Mesothelial cell of epicardium (in vitro differentiated cells): ENCODE results near the gene PSMD3. TPM values are rescaled to one million over a fixed set of nuclear protein-coding genes. Genes with fewer than 3 reads are reported as not detected.

Experiments used
- DNase-seq, 2 experiments: peaks; one replicate each; pipeline ENCODE4 v3.0.0; 2021; ENCODE audit warnings: low spot score in 2 of 2; ENCODE audit not compliant: unreplicated experiment in 2 of 2
- H3K27ac Mint-ChIP-seq: 2 replicates; pipeline ENCODE4 v1.8.0; 2021; ENCODE audit warnings: mixed read lengths
- H3K27me3 Mint-ChIP-seq: 2 replicates; pipeline ENCODE4 v1.8.0; 2021; ENCODE audit warnings: low read depth, mixed read lengths
- H3K36me3 Mint-ChIP-seq: 2 replicates; pipeline ENCODE4 v1.8.0; 2021; ENCODE audit warnings: mixed read lengths
- H3K4me1 Mint-ChIP-seq: 2 replicates; pipeline ENCODE4 v1.8.0; 2021; ENCODE audit warnings: mixed read lengths
- H3K4me3 Mint-ChIP-seq: 2 replicates; pipeline ENCODE4 v1.8.0; 2021; ENCODE audit warnings: mild to moderate bottlenecking, moderate library complexity, mixed read lengths
- H3K9me3 Mint-ChIP-seq: 2 replicates; pipeline ENCODE4 v1.8.0; 2021; ENCODE audit warnings: mixed read lengths
- CTCF ChIP-seq: fragments of 200-600 bp; sonication (generic); IDR thresholded peaks from one replicate; pipeline ENCODE4 v1.5.0; 2021; ENCODE audit warnings: antibody characterized with exemption; ENCODE audit not compliant: unreplicated experiment
- total RNA-seq: library from RNA; stranded (reverse); gene quantifications from 3 replicates; pipeline ENCODE4 v1.2.1, GENCODE V29; 2021

PSMD3 gene
- total RNA-seq, 1 donor from 2014 or later: 110 TPM

- Mint-ChIP-seq H3K36me3 (peaks cover 17% of the 10 kb centered on the region), H3K9me3 (no peaks in the 10 kb centered on the region), H3K4me3 (no peak overlapping the region), H3K27ac (no peak overlapping the region), H3K27me3 (no peaks in the 10 kb centered on the region), H3K4me1 (peaks cover 8% of the 10 kb centered on the region)
- no peak for TF ChIP-seq CTCF
- no peak for DNase-seq
Measured at GRCh38 chr17:40020146-40020545, 39.5 kb downstream of the PSMD3 start.

DNA sequence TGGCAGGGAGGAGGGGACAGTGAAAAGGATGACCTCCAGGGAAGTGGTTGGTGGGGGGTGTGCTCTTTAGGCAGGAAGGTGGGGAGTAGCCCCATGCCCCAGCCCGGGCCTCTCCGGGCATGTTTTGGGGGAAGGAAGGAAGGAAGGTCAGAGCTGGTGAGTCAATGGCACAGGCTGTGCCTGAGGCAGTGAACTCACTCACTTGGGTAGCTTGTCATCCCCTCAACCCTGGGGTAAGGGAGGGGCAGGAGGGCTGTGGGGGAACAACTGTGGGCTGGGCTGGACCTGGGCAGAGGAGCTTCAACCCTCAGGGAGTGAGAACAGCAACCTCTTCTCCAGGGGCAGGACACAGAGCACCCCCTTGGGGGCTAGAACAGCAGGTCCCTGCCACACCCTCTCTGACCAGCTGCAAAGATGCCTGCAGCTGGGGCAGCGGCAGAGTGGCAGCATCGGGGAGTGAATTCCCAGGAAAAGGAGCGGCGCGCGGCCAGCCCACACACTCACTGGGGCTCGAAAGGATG, 40.9 kb downstream of the PSMD3 start:
- DNase-seq: no peak
- Mint-ChIP-seq H3K36me3 (peaks cover 30% of the 10 kb centered on the region), H3K27me3 (no peaks in the 10 kb centered on the region), H3K4me3 (no peak overlapping the region), H3K27ac (no peak overlapping the region), H3K4me1 (peaks cover 12% of the 10 kb centered on the region), H3K9me3 (no peaks in the 10 kb centered on the region)
- no peak for TF ChIP-seq CTCF

DNA sequence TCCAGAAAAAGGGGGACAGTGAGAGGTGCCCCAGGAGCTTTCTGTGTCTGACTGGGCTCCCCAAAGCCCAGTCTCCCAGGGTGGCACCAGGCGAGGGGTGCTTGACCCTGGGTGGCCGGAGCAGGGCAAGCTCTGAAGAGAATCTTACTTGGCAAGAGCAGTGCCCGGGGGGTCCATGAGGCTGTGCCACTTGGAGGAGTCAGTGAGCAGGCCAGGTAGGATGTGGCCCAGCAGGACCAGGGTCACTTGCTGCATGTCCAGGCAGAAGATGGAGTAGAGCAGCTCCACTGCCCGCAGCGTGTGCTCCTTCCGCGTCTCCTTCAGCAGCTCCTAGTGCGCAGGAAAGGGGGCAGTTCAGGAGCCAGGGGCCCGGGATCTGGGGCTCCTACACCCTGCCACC, 41.9 kb downstream of the PSMD3 start:
- Mint-ChIP-seq H3K4me3 (no peak overlapping the region), H3K27me3 (no peaks in the 10 kb centered on the region), H3K27ac (no peak overlapping the region), H3K36me3 (peaks cover 34% of the 10 kb centered on the region), H3K9me3 (no peaks in the 10 kb centered on the region), H3K4me1 (peaks cover 12% of the 10 kb centered on the region)
- TF ChIP-seq CTCF: no peak
- DNase-seq: no peak

GRCh38 chr17:40022961-40023541, 42.4 kb downstream of the PSMD3 start:
- no peak for TF ChIP-seq CTCF
- H3K4me1 Mint-ChIP-seq: peaks cover 12% of the 10 kb centered on the region
- no peak for DNase-seq
- H3K4me3 Mint-ChIP-seq: no peak overlapping the region
- H3K36me3 Mint-ChIP-seq: peaks cover 34% of the 10 kb centered on the region
- no peaks in the 10 kb centered on the region for H3K27me3 Mint-ChIP-seq
- H3K27ac Mint-ChIP-seq: no peak overlapping the region
- H3K9me3 Mint-ChIP-seq: no peaks in the 10 kb centered on the region

- Mint-ChIP-seq H3K36me3 (peaks cover 38% of the 10 kb centered on the region), H3K27me3 (no peaks in the 10 kb centered on the region), H3K27ac (no peak overlapping the region), H3K9me3 (no peaks in the 10 kb centered on the region), H3K4me3 (no peak overlapping the region), H3K4me1 (peaks cover 10% of the 10 kb centered on the region)
- no peak for DNase-seq
- TF ChIP-seq CTCF: no peak
Measured at GRCh38 chr17:40023590-40024292, 43.1 kb downstream of the PSMD3 start.
